ENCODE results near the gene CYP26C1.
"Not testable (repeated sequence)": the region's sequence is repeated elsewhere in the genome, so short reads cannot be mapped to it uniquely, and the experiment has no call there.

Gene CYP26C1

GRCh38 chr10:93079663-93080349 is 19.2 kb downstream of the CYP26C1 start:
- no peak for DNase-seq

GRCh38 chr10:93080350-93081046 is 19.9 kb downstream of the CYP26C1 start:
- DNase-seq = no peak

GRCh38 chr10:93081318-93081717 is 20.7 kb downstream of the CYP26C1 start:
- no peak for DNase-seq

GRCh38 chr10:93081834-93082233 is 21.2 kb downstream of the CYP26C1 start:
- DNase-seq = no peak

GRCh38 chr10:93083743-93084539 is 23.3 kb downstream of the CYP26C1 start:
- DNase-seq = no peak

- no peak for DNase-seq
Measured at GRCh38 chr10:93085272-93085859, 24.8 kb downstream of the CYP26C1 start.

GRCh38 chr10:93086289-93086688 is 25.7 kb downstream of the CYP26C1 start:
- no peak for DNase-seq

GRCh38 chr10:93087846-93088245 is 27.2 kb downstream of the CYP26C1 start:
- DNase-seq = no peak

GRCh38 chr10:93088466-93088865 is 27.9 kb downstream of the CYP26C1 start:
- no peak for DNase-seq

GRCh38 chr10:93090619-93091018 is 30.0 kb downstream of the CYP26C1 start:
- DNase-seq = no peak

- no peak for DNase-seq
Measured at GRCh38 chr10:93091960-93092359, 31.4 kb downstream of the CYP26C1 start.

- no peak for DNase-seq
Measured at GRCh38 chr10:93095225-93095624, 34.6 kb downstream of the CYP26C1 start.

- no peak for DNase-seq
Measured at GRCh38 chr10:93096901-93097300, 36.3 kb downstream of the CYP26C1 start.

GRCh38 chr10:93097386-93097785 is 36.8 kb downstream of the CYP26C1 start:
- DNase-seq = no peak

GRCh38 chr10:93098816-93099215 is 38.2 kb downstream of the CYP26C1 start:
- DNase-seq = no peak

- no peak for DNase-seq
Measured at GRCh38 chr10:93099670-93100069, 39.1 kb downstream of the CYP26C1 start.

GRCh38 chr10:93101148-93101547 is 40.5 kb downstream of the CYP26C1 start:
- DNase-seq = not testable (repeated sequence)

GRCh38 chr10:93103953-93104352 is 43.4 kb downstream of the CYP26C1 start:
- DNase-seq = no peak

GRCh38 chr10:93106631-93107072 is 46.1 kb downstream of the CYP26C1 start:
- DNase-seq = no peak

GRCh38 chr10:93110472-93111146 is 50.0 kb downstream of the CYP26C1 start:
- DNase-seq = no peak

- DNase-seq = no peak
Measured at GRCh38 chr10:93113042-93113441, 52.4 kb downstream of the CYP26C1 start.

GRCh38 chr10:93115661-93116383 is 55.2 kb downstream of the CYP26C1 start:
- DNase-seq = no peak

Measured in NCI-H2081 treated with DMSO at 0.1 percent for 48 hours (cell line).